Heart right ventricle (tissue), 16 donors: ENCODE measurements around the gene RPL7L1. TPM values are rescaled to one million over a fixed set of nuclear protein-coding genes. Genes with fewer than 3 reads are reported as not detected.
"Not testable (repeated sequence)": the region's sequence is repeated elsewhere in the genome, so short reads cannot be mapped to it uniquely, and the experiment has no call there.

Experiments
- ATAC-seq, 8 donors: fragments of 200-7000 bp; cut with Tn5 transposase; one replicate each; pipeline ENCODE4 v1.9.1; 2020; ENCODE audit warnings: mild to moderate bottlenecking in 8 of 8, moderate library complexity in 8 of 8, moderate number of reproducible peaks in 1 of 8
- DNase-seq, 2 donors: peaks; one replicate each; pipeline ENCODE4 v3.0.0-alpha.2; 2020
- H3K27ac ChIP-seq, 10 donors: fragments of 200-600 bp; sonication (generic) in 2 of 10; one replicate each; pipeline versions ENCODE4 v1.5.0 to v1.8.0; 2020 to 2022; ENCODE audit warnings: mild to moderate bottlenecking in 3 of 10
- H3K27me3 ChIP-seq, 7 donors: fragments of 200-600 bp; one replicate each; pipeline ENCODE4 v1.8.0; 2021 to 2022; ENCODE audit warnings: mild to moderate bottlenecking in 2 of 7
- H3K36me3 ChIP-seq, 9 donors: fragments of 200-600 bp; sonication (generic) in 1 of 9; one replicate each; pipeline versions ENCODE4 v1.5.0 to v1.8.0; 2020 to 2022; ENCODE audit warnings: mild to moderate bottlenecking in 2 of 9
- H3K4me1 ChIP-seq, 9 donors: fragments of 200-600 bp; sonication (generic) in 1 of 9; one replicate each; pipeline versions ENCODE4 v1.5.0 to v1.8.0; 2020 to 2022; ENCODE audit warnings: mild to moderate bottlenecking in 4 of 9
- H3K4me3 ChIP-seq, 10 donors: fragments of 200-600 bp; sonication (generic) in 2 of 10; one replicate each; pipeline versions ENCODE4 v1.5.0 to v1.8.0; 2020 to 2022; ENCODE audit warnings: mild to moderate bottlenecking in 7 of 10, moderate library complexity in 2 of 10
- H3K9me3 ChIP-seq, 11 donors: fragments of 200-600 bp in 10 of 11; sonication (generic) in 2 of 11; one replicate each; pipeline versions ENCODE4 v1.5.0 to v1.8.0; 2013 to 2022; ENCODE audit warnings: mild to moderate bottlenecking in 2 of 11, control low read depth in 1 of 11, moderate library complexity in 1 of 11
- CTCF ChIP-seq, 9 donors: fragments of 200-600 bp; sonication (generic) in 2 of 9; IDR thresholded peaks; one replicate each; pipeline versions ENCODE4 v1.5.0 to v1.8.0; 2021 to 2022; ENCODE audit warnings: antibody characterized with exemption in 9 of 9, mild to moderate bottlenecking in 5 of 9, moderate library complexity in 1 of 9
- WGBS, 2 donors: extraction: QIAGEN DNeasy Blood & Tissue Kit; methylation state at CpG; one replicate each; pipeline ENCODE4 v1.1.7; 2013; ENCODE audit warnings: inconsistent platforms in 1 of 2; 5-methylcytosine and 5-hydroxymethylcytosine counted together
- intact Hi-C, 10 donors: fragments of 100-400 bp; cut with DNase I; formaldehyde crosslinking; loops; one replicate each; pipeline versions ENCODE4 v1.11.1 to v1.14.2; 2022
- polyA plus RNA-seq, 2 donors: library from polyadenylated mRNA; stranded (reverse); fragments of 200-250 nt; gene quantifications; one replicate each; pipeline ENCODE4 v1.2.3, GENCODE V29; 2013
- total RNA-seq, 10 donors: library from RNA; stranded (reverse); fragmentation: NEBNext Ultra II Directional in 3 of 10; extraction: Animal tissue kit (Norgen Biotek cat#: 25700) in 3 of 10; gene quantifications; one replicate each; pipeline versions ENCODE4 v1.2.1 to v1.2.4, GENCODE V29; 2021 to 2023
- donor health status: Arrhythmogenic right ventricular cardiomyopathy.
- donor health status: ischemic (EF 13 %, LVEDD 7.1; RV severe dilation, severe dysfunction).
- donor health status: healthy with polysubstance abuse.
- donor health status: DM: no; HTN: yes; CAD: no.
- donor health status: DM: no; HTN: no; CAD: no.
- donor health status: ischemic (EF 25% LVEDD 6.9; RV normal size, moderate dysfunction).
- donor health status: ischemic (EF 25% LVEDD 5.7; RV mildly dilated, moderate dysfunction).
- donor health status: healthy.
- donor health status: DM: yes; HTN: yes; CAD: no.
- donor health status: Ischemic cardiomyopathy.
- donor health status: ischemic (EF 35%, LVEDD 5.7; RV mildly dilated, moderate dysfunction).
- donor health status: nonischemic (EF 11% LVEDD 7.7; RV severe dilation, severe dysfunction).
- donor health status: DM: yes; HTN: yes; CAD: no.
- donor health status: PGD.
- donor health status: ischemic (EF 29% LVEDD 5.4; RV normal size, mild dysfunction).
- donor health status: nonischemic (EF 23%, LVEDD 6.1; RV moderate dilation, normal function).

RPL7L1 gene
- total and polyA plus RNA-seq, 12 donors, result 23.7 to 52.5 (median 44.7) TPM

- Histone ChIP-seq H3K4me3 (no peak overlapping the region), H3K27ac (no peak overlapping the region), H3K36me3 (no peaks in the 10 kb centered on the region), H3K9me3 (no peaks in the 10 kb centered on the region), H3K27me3 (no peaks in the 10 kb centered on the region), H3K4me1 (peaks cover 0 to 37% (median 10%) of the 10 kb centered on the region in 9 donors)
- no peak for DNase-seq
- ATAC-seq, result no peak
- no peak for TF ChIP-seq CTCF (IDR thresholded peaks at IDR 0.05)
- 38 to 49% methylated on average over 8 of the region's 8 CpGs for WGBS, 2 donors
- intact Hi-C loops, result loop anchor here in 8 of 10 donors (2.0 to 10.0 kb wide), 9 partner anchors 75 to 432 kb away; partner anchors contain the start of genes CUL7 (in 1 of the 8), KLC4 (in 1 of the 8), KLHDC3 (in 1 of the 8) and MEA1 (in 1 of the 8)
Observed at GRCh38 chr6:42899871-42900270, 20.5 kb downstream of the RPL7L1 start.

- intact Hi-C loops, result loop anchor here in 9 of 10 donors (1.0 to 10.0 kb wide), 8 partner anchors 73 to 431 kb away; partner anchors contain the start of genes CUL7 (in 1 of the 9), KLC4 (in 1 of the 9), KLHDC3 (in 1 of the 9) and MEA1 (in 1 of the 9)
- H3K4me3 ChIP-seq, result peak overlapping the region in 2 of 10 donors; percentile 1 to 11
- TF ChIP-seq CTCF (IDR thresholded peaks at IDR 0.05), result peak; percentile 89 to 95 (median 91)
- no peaks in the 10 kb centered on the region for H3K27me3 ChIP-seq
- no peaks in the 10 kb centered on the region for H3K36me3 ChIP-seq
- DNase-seq, result peak; percentile 69 to 86
- WGBS, 2 donors, result 1 to 4% methylated on average over 11 of the region's 11 CpGs
- ATAC-seq, result peak; percentile 94 to 98 (median 96)
- peak overlapping the region in 7 of 10 donors; percentile 11 to 70 (median 65) for H3K27ac ChIP-seq
- no peaks in the 10 kb centered on the region for H3K9me3 ChIP-seq
- peaks cover 0 to 34% (median 10%) of the 10 kb centered on the region in 9 donors for H3K4me1 ChIP-seq
Observed at GRCh38 chr6:42901538-42901957, 22.1 kb downstream of the RPL7L1 start.

- not testable (repeated sequence) for DNase-seq, H3K9me3 ChIP-seq, H3K36me3 ChIP-seq, H3K27me3 ChIP-seq, H3K4me3 ChIP-seq
- peak in 1 of 8 donors; percentile 47 for ATAC-seq
- intact Hi-C loops, result loop anchor here in 6 of 10 donors (5.0 to 10.0 kb wide), 5 partner anchors 72 to 430 kb away; partner anchors contain the start of genes CUL7 (in 1 of the 6), KLC4 (in 1 of the 6), KLHDC3 (in 1 of the 6) and MEA1 (in 1 of the 6)
- Histone ChIP-seq H3K4me1 (peaks cover 0 to 41% (median 10%) of the 10 kb centered on the region in 9 donors), H3K27ac (peak overlapping the region in 9 of 10 donors; percentile 11 to 70 (median 54))
- WGBS, 2 donors, result 43 to 59% methylated on average over 22 of the region's 22 CpGs
Observed at GRCh38 chr6:42902429-42903263, 23.2 kb downstream of the RPL7L1 start.

GRCh38 chr6:42904467-42904866, 25.1 kb downstream of the RPL7L1 start:
- no peak for ATAC-seq
- H3K9me3 ChIP-seq, result no peaks in the 10 kb centered on the region
- no peak for DNase-seq
- H3K27me3 ChIP-seq, result no peaks in the 10 kb centered on the region
- no peak overlapping the region for H3K4me3 ChIP-seq
- H3K4me1 ChIP-seq, result peaks cover 0 to 36% (median 10%) of the 10 kb centered on the region in 9 donors
- 85 to 94% methylated on average over 10 of the region's 10 CpGs for WGBS, 2 donors
- no peak for TF ChIP-seq CTCF (IDR thresholded peaks at IDR 0.05)
- H3K27ac ChIP-seq, result no peak overlapping the region
- intact Hi-C loops, result loop anchor here in 8 of 10 donors (2.0 to 10.0 kb wide), 7 partner anchors 70 to 428 kb away; partner anchors contain the start of genes CUL7 (in 1 of the 8), KLC4 (in 1 of the 8), KLHDC3 (in 1 of the 8) and MEA1 (in 1 of the 8)
- no peaks in the 10 kb centered on the region for H3K36me3 ChIP-seq
